HEK293T (cell line): ENCODE results near the gene SIK3.

ENCODE experiments used
- CTCF ChIA-PET: fragments of 350-600 bp; formaldehyde crosslinking; extraction: SDS; loops from one replicate; lab custom pipeline; 2021; ENCODE audit warnings: antibody characterized with exemption, inconsistent platforms; lab: Yijun Ruan, JAX
- POLR2A ChIA-PET: fragments of 350-600 bp; formaldehyde crosslinking; extraction: SDS; loops from one replicate; lab custom pipeline; 2020; ENCODE audit warnings: antibody characterized with exemption, inconsistent platforms; lab: Yijun Ruan, JAX
- DNase-seq: peaks from one replicate; pipeline ENCODE4 v3.0.0; 2012; ENCODE audit warnings: mixed read lengths; ENCODE audit errors: extremely low spot score
- ARNT ChIP-seq: fragments of 450-650 bp; IDR thresholded peaks from 2 replicates; pipeline ENCODE4 v1.6.1; 2017; ENCODE audit warnings: mild to moderate bottlenecking
- BHLHE40 ChIP-seq: fragments of 450-650 bp; IDR thresholded peaks from 2 replicates; pipeline ENCODE4 v1.6.1; 2016; ENCODE audit warnings: mild to moderate bottlenecking, moderate library complexity, borderline replicate concordance
- CTBP1 ChIP-seq: fragments of 450-650 bp; IDR thresholded peaks from 2 replicates; pipeline ENCODE4 v1.6.1; 2016; ENCODE audit warnings: borderline replicate concordance
- ELF4 ChIP-seq: fragments of 450-650 bp; IDR thresholded peaks from 2 replicates; pipeline ENCODE4 v1.6.1; 2017; ENCODE audit warnings: antibody characterized with exemption
- FOXA1 ChIP-seq: fragments of 450-650 bp; IDR thresholded peaks from 2 replicates; pipeline ENCODE4 v1.6.1; 2016; ENCODE audit warnings: mild to moderate bottlenecking
- FOXK2 ChIP-seq: fragments of 450-650 bp; IDR thresholded peaks from 2 replicates; pipeline ENCODE4 v1.6.1; 2016; ENCODE audit warnings: mild to moderate bottlenecking
- FOXM1 ChIP-seq: fragments of 450-650 bp; IDR thresholded peaks from 2 replicates; pipeline ENCODE4 v1.6.1; 2017; ENCODE audit warnings: mild to moderate bottlenecking, borderline replicate concordance
- HDGF ChIP-seq: fragments of 450-650 bp; IDR thresholded peaks from 2 replicates; pipeline ENCODE4 v1.6.1; 2017; ENCODE audit warnings: antibody characterized with exemption, borderline replicate concordance
- L3MBTL2 ChIP-seq: fragments of 450-650 bp; conservative IDR thresholded peaks from 2 replicates; pipeline ENCODE4 v1.6.1; 2016; ENCODE audit warnings: mild to moderate bottlenecking
- LEF1 ChIP-seq: fragments of 450-650 bp; IDR thresholded peaks from 2 replicates; pipeline ENCODE4 v1.6.1; 2017; ENCODE audit warnings: mild to moderate bottlenecking, borderline replicate concordance
- NFRKB ChIP-seq: fragments of 450-650 bp; IDR thresholded peaks from 2 replicates; pipeline ENCODE4 v1.6.1; 2016; ENCODE audit warnings: mild to moderate bottlenecking, moderate library complexity
- PKNOX1 ChIP-seq: fragments of 450-650 bp; IDR thresholded peaks from 2 replicates; pipeline ENCODE4 v1.6.1; 2016
- SP1 ChIP-seq: fragments of 450-650 bp; IDR thresholded peaks from 2 replicates; pipeline ENCODE4 v1.6.1; 2017
- SUZ12 ChIP-seq: fragments of 450-650 bp; IDR thresholded peaks from 2 replicates; pipeline ENCODE4 v1.6.1; 2016; ENCODE audit warnings: mild to moderate bottlenecking
- TARDBP ChIP-seq: fragments of 450-650 bp; IDR thresholded peaks from 2 replicates; pipeline ENCODE4 v1.6.1; 2016
- ZNF384 ChIP-seq: fragments of 450-650 bp; IDR thresholded peaks from 2 replicates; pipeline ENCODE4 v1.6.1; 2016

The SIK3 gene

GRCh38 chr11:116964269-116964668, 134.0 kb downstream of the SIK3 start:
- DNase-seq: no peak
- ChIA-PET CTCF (no interaction called here), POLR2A (no interaction called here)
- TF ChIP-seq HDGF (no peak), FOXK2 (no peak), FOXM1 (no peak), NFRKB (no peak), BHLHE40 (no peak), SUZ12 (no peak), ELF4 (no peak), TARDBP (no peak), ARNT (no peak), SP1 (no peak), PKNOX1 (no peak), CTBP1 (no peak), FOXA1 (no peak), L3MBTL2 (no peak), LEF1 (no peak), ZNF384 (no peak)

- ChIA-PET POLR2A (no interaction called here), CTCF (no interaction called here)
- TF ChIP-seq ZNF384: no peak
- no peak for TF ChIP-seq ELF4
- no peak for TF ChIP-seq ARNT
- no peak for TF ChIP-seq PKNOX1
- TF ChIP-seq NFRKB: no peak
- no peak for TF ChIP-seq HDGF
- no peak for TF ChIP-seq TARDBP
- TF ChIP-seq CTBP1: no peak
- DNase-seq: no peak
Measured at GRCh38 chr11:116963813-116964212, 134.4 kb downstream of the SIK3 start.

DNA sequence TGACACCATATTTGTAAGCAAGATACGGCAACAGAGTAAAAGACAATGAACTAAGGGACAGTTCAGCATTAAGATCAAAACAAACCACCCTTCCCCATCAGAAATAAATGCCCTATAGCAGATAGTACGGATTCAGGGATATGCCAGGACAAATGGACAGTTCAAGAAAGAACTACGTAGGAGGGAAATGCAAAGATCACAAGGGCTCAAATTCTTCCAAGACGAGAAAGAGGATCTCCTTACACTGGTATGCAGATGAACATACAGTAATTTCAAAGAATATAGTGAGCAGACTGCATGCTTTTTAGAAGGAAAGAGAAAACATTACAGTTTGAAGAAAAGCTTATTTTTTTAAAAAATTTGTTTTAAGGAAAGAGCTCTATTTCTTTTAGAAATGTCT, 136.1 kb downstream of the SIK3 start:
- no peak for DNase-seq
- TF ChIP-seq FOXA1: no peak
- TF ChIP-seq ARNT: no peak
- TF ChIP-seq SP1: no peak
- TF ChIP-seq PKNOX1: no peak
- TF ChIP-seq FOXK2: no peak
- TF ChIP-seq HDGF: no peak
- TF ChIP-seq NFRKB: no peak
- no peak for TF ChIP-seq FOXM1
- TF ChIP-seq CTBP1: no peak
- TF ChIP-seq TARDBP: no peak
- TF ChIP-seq LEF1: no peak
- TF ChIP-seq BHLHE40: no peak
- TF ChIP-seq ZNF384: no peak
- no peak for TF ChIP-seq L3MBTL2
- POLR2A ChIA-PET: no interaction called here
- CTCF ChIA-PET: no interaction called here

DNA sequence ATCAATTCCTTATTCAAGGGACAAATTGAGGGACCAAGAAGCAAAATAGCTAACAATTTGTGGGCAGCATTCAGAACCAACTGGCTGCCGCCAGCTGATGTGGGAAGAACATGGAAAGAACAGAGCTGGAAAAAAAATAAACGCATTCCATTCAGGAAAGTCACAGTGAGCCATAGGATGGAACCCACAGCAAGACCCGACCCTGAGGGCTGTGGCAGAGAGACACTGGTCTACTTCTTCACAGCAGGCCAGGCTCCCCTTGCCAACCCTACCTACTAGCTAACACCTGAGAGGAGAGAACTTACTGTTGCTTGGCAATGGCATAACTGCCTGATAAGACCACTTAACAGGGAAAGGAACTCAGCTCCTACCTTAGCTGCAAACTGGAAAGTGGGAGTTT, 137.3 kb downstream of the SIK3 start:
- ChIA-PET POLR2A (no interaction called here), CTCF (interaction anchor here (0.6 kb wide), 1 partner anchor 14 kb away, joined by 3 read pairs; no protein-coding TSS in a partner anchor)
- TF ChIP-seq ELF4 (no peak), FOXK2 (no peak), PKNOX1 (no peak), FOXM1 (no peak), L3MBTL2 (no peak), SP1 (no peak), HDGF (no peak), LEF1 (no peak), FOXA1 (no peak), ZNF384 (no peak), ARNT (no peak), CTBP1 (no peak), TARDBP (no peak), SUZ12 (no peak)
- DNase-seq: no peak

- ChIA-PET CTCF (no interaction called here), POLR2A (no interaction called here)
- no peak for TF ChIP-seq NFRKB
- DNase-seq: no peak
Measured at GRCh38 chr11:116958246-116958645, 140.0 kb downstream of the SIK3 start.

DNA sequence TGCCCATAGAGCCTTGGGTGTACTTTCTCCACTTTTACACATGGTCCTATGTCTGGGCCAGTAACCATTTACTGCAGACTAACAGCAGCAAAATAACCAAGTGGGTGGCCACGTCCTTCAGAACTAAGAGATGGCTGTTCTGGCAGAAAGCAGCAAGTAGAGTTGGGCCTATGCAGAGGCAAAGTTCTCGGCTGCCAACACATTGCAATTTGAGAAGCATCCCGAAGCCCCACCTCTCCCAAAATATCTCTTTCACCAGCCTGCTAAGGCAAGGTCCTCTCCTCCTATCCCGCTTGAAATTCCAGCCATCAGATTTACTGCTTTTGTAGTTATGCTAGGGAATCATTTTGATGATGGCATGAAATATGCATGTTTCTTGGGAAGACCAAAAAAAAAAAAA, 142.3 kb downstream of the SIK3 start:
- TF ChIP-seq HDGF (no peak), SUZ12 (no peak), FOXK2 (no peak), CTBP1 (no peak), TARDBP (no peak), BHLHE40 (no peak), ARNT (no peak), LEF1 (no peak), FOXM1 (no peak), ZNF384 (no peak), L3MBTL2 (no peak), PKNOX1 (no peak), FOXA1 (no peak), SP1 (no peak), ELF4 (no peak), NFRKB (no peak)
- no peak for DNase-seq
- CTCF ChIA-PET: no interaction called here
- POLR2A ChIA-PET: no interaction called here
